HG03354 (cell line): ENCODE data around the gene CLCF1.

Experiments used
- ATAC-seq: cut with Tn5 transposase; IDR thresholded peaks from one replicate; pipeline ENCODE4 v1.9.1; 2021; ENCODE audit warnings: mild to moderate bottlenecking; ENCODE audit not compliant: unreplicated experiment, poor library complexity, severe bottlenecking

The CLCF1 gene

GRCh38 chr11:67376873-67377808 lies 3.7 kb upstream of the CLCF1 start:
- ATAC-seq: no peak

GRCh38 chr11:67376063-67376820 lies 2.8 kb upstream of the CLCF1 start:
- ATAC-seq: no peak

GRCh38 chr11:67375320-67376055 lies 2.1 kb upstream of the CLCF1 start:
- ATAC-seq: no peak

- no peak for ATAC-seq
Measured at GRCh38 chr11:67374571-67375281, 1.3 kb upstream of the CLCF1 start.

GRCh38 chr11:67373648-67374570 lies 511 bp upstream of the CLCF1 start:
- ATAC-seq: peak; percentile 34

- no peak for ATAC-seq
Measured at GRCh38 chr11:67372321-67372992, 941 bp downstream of the CLCF1 start.

- ATAC-seq: no peak
Measured at GRCh38 chr11:67371911-67372320, 1.5 kb downstream of the CLCF1 start.

GRCh38 chr11:67371189-67371910 lies 2.0 kb downstream of the CLCF1 start:
- no peak for ATAC-seq

- no peak for ATAC-seq
Measured at GRCh38 chr11:67370351-67371076, 2.9 kb downstream of the CLCF1 start.

- ATAC-seq: no peak
Measured at GRCh38 chr11:67369801-67370284, 3.6 kb downstream of the CLCF1 start.

- no peak for ATAC-seq
Measured at GRCh38 chr11:67369275-67369674, 4.1 kb downstream of the CLCF1 start.

- no peak for ATAC-seq
Measured at GRCh38 chr11:67368621-67369020, 4.8 kb downstream of the CLCF1 start.

GRCh38 chr11:67367761-67368227 lies 5.6 kb downstream of the CLCF1 start:
- ATAC-seq: no peak

- ATAC-seq: no peak
Measured at GRCh38 chr11:67366961-67367760, 6.2 kb downstream of the CLCF1 start.

- no peak for ATAC-seq
Measured at GRCh38 chr11:67366546-67366945, 6.9 kb downstream of the CLCF1 start.
